ENCODE measurements around the gene PRAMEF10.
"Not testable (repeated sequence)": the region's sequence is repeated elsewhere in the genome, so short reads cannot be mapped to it uniquely, and the experiment has no call there.

PRAMEF10 gene

DNA sequence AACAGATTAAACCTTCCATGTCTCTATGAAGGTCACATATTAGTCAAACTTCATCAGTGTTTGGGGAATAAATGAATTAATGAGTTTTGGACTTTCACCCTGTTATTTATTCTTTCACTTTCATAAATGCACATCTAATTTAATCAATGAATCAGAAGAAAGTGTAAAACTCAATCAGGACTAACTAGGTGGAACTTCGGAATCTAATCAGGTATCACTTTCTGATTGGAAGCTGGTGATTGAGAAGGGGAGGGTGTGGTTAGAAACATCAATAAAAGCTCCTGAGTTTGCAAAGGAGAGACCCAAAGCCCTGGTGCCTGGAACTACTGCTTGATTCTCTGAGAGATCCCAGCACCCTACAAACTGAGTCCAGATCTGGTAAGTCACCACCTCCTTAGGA, 18.2 kb upstream of the PRAMEF10 start, which contains the start of gene PRAMEF7:
Gene PRAMEF7 (plus strand): TSS at position 301 of the 400 bp plus-strand sequence. CDS start 1,083 bp downstream, outside the sequence.
- H3K18ac ChIP-seq (ENCODE audit: low read depth in 1 of 2, low read length in 2 of 2); H2BK12ac ChIP-seq (ENCODE audit: low read length in 2 of 2); H3K27ac ChIP-seq (ENCODE audit: low read length, poor library complexity, severe bottlenecking); H2BK5ac ChIP-seq (ENCODE audit: low read depth, low read length, poor library complexity, severe bottlenecking); H3K4me1 ChIP-seq (ENCODE audit: control insufficient read depth, insufficient read depth, low read depth, low read length); H3K4me2 ChIP-seq (ENCODE audit: low read length, poor library complexity, severe bottlenecking); H3K4me3 ChIP-seq (ENCODE audit: insufficient read depth in 1 of 2, low read depth in 1 of 2, low read length in 2 of 2); H4K91ac ChIP-seq (ENCODE audit: low read length); H4K8ac ChIP-seq (ENCODE audit: low read length); H3K79me1 ChIP-seq (replicated peaks; ENCODE audit: low read length, poor library complexity, severe bottlenecking); H3K9ac ChIP-seq (ENCODE audit: low read length); H3K27me3 ChIP-seq (ENCODE audit: control insufficient read depth in 1 of 2, insufficient read depth in 1 of 2, low read length in 2 of 2); H3K9me3 ChIP-seq (ENCODE audit: control insufficient read depth, low read length); H3K23ac ChIP-seq (ENCODE audit: low read length in 2 of 2); H2AK5ac ChIP-seq (ENCODE audit: low read length, severe bottlenecking); H3K14ac ChIP-seq (ENCODE audit: low read length in 2 of 2); H2BK120ac ChIP-seq (ENCODE audit: low read depth, low read length); H2AFZ ChIP-seq (ENCODE audit: low read depth, low read length); DNase-seq; H3K36me3 ChIP-seq (ENCODE audit: control insufficient read depth in 1 of 2, insufficient read depth in 2 of 2, low read depth in 1 of 2, low read length in 2 of 2); H2BK15ac ChIP-seq (ENCODE audit: low read depth, poor library complexity, severe bottlenecking); H3K4ac ChIP-seq (ENCODE audit: low read depth in 1 of 2, low read length in 2 of 2): not testable (repeated sequence)
- WGBS = no CpG with 5 or more reads among the region's 1 CpG

DNA sequence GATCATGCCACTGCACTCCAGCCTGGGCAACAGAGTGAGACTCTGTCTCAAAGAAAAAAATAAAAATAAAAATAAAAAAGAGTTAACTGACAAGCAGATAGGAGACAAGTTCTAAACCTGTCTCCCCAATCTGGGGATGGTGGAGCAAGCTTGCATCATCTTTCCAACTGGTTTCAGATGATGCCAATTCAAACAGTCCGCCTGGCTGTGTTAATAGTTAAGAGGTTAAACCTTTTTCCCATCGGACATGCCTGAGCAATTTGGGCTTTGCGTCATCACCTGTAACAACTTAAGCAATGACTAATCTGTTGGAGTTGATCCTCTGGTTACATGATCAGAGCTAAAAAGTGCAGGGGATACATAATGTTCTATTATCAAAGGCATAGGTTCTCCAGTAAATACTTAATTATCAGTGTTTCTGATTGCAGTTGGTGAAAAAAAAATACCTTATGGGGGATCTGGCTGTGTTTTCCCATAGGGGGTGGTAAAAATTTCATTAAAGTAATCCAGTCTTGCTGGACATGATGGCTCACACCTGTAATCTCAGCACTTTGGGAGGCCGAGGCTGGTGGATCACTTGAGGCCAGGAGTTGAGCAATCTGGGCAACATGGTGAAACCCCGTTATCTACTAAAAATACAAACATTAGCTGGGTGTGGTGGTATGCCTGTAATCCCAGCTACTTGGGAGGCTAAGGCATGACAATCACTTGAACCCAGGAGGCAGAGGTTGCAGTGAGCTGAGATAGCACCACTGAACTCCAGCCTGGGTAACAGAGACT, 5.9 kb upstream of the PRAMEF10 start:
- H3K79me1 ChIP-seq (replicated peaks; ENCODE audit: low read length, poor library complexity, severe bottlenecking); H2BK15ac ChIP-seq (ENCODE audit: low read depth, poor library complexity, severe bottlenecking); H2BK12ac ChIP-seq (ENCODE audit: low read length in 2 of 2); DNase-seq; H4K91ac ChIP-seq (ENCODE audit: low read length); H3K4me2 ChIP-seq (ENCODE audit: low read length, poor library complexity, severe bottlenecking); H2BK5ac ChIP-seq (ENCODE audit: low read depth, low read length, poor library complexity, severe bottlenecking); H3K4ac ChIP-seq (ENCODE audit: low read depth in 1 of 2, low read length in 2 of 2); H3K36me3 ChIP-seq (ENCODE audit: control insufficient read depth in 1 of 2, insufficient read depth in 2 of 2, low read depth in 1 of 2, low read length in 2 of 2); H2BK120ac ChIP-seq (ENCODE audit: low read depth, low read length); H3K27me3 ChIP-seq (ENCODE audit: control insufficient read depth in 1 of 2, insufficient read depth in 1 of 2, low read length in 2 of 2); H3K4me3 ChIP-seq (ENCODE audit: insufficient read depth in 1 of 2, low read depth in 1 of 2, low read length in 2 of 2); H2AFZ ChIP-seq (ENCODE audit: low read depth, low read length); H4K8ac ChIP-seq (ENCODE audit: low read length); H3K4me1 ChIP-seq (ENCODE audit: control insufficient read depth, insufficient read depth, low read depth, low read length); H3K18ac ChIP-seq (ENCODE audit: low read depth in 1 of 2, low read length in 2 of 2); H3K9ac ChIP-seq (ENCODE audit: low read length); H3K23ac ChIP-seq (ENCODE audit: low read length in 2 of 2); H3K9me3 ChIP-seq (ENCODE audit: control insufficient read depth, low read length); H3K14ac ChIP-seq (ENCODE audit: low read length in 2 of 2); H3K27ac ChIP-seq (ENCODE audit: low read length, poor library complexity, severe bottlenecking); H2AK5ac ChIP-seq (ENCODE audit: low read length, severe bottlenecking): not testable (repeated sequence)
- WGBS = 100% methylated on average over 1 of the region's 5 CpGs

DNA sequence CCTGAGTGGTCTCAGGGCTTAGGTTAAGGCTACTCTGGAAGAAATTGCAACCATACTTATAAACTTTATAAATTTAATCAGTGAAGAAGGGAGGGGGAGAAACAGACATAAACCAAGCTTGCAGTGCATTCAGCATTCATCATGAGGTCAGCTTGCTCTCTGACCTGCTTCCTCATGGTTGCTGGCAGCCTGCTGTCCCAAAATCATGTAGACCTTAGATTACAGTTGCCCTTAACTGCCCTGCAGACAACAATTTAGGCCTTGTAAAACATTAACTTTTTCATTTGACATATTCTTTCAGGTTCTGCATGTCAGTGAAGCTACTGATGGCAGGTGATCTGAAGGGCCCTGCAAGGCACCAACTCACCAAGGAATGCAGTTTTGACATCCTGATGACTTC, 1.1 kb upstream of the PRAMEF10 start:
- not testable (repeated sequence) for H3K23ac ChIP-seq (ENCODE audit: low read length in 2 of 2); H2BK120ac ChIP-seq (ENCODE audit: low read depth, low read length); H3K14ac ChIP-seq (ENCODE audit: low read length in 2 of 2); H3K79me1 ChIP-seq (replicated peaks; ENCODE audit: low read length, poor library complexity, severe bottlenecking); H3K9me3 ChIP-seq (ENCODE audit: control insufficient read depth, low read length); H3K4me1 ChIP-seq (ENCODE audit: control insufficient read depth, insufficient read depth, low read depth, low read length); H2AFZ ChIP-seq (ENCODE audit: low read depth, low read length); H4K91ac ChIP-seq (ENCODE audit: low read length); H3K4ac ChIP-seq (ENCODE audit: low read depth in 1 of 2, low read length in 2 of 2); H2BK12ac ChIP-seq (ENCODE audit: low read length in 2 of 2); DNase-seq; H3K27me3 ChIP-seq (ENCODE audit: control insufficient read depth in 1 of 2, insufficient read depth in 1 of 2, low read length in 2 of 2); H2AK5ac ChIP-seq (ENCODE audit: low read length, severe bottlenecking); H3K36me3 ChIP-seq (ENCODE audit: control insufficient read depth in 1 of 2, insufficient read depth in 2 of 2, low read depth in 1 of 2, low read length in 2 of 2); H4K8ac ChIP-seq (ENCODE audit: low read length); H3K18ac ChIP-seq (ENCODE audit: low read depth in 1 of 2, low read length in 2 of 2); H2BK15ac ChIP-seq (ENCODE audit: low read depth, poor library complexity, severe bottlenecking); H2BK5ac ChIP-seq (ENCODE audit: low read depth, low read length, poor library complexity, severe bottlenecking); H3K27ac ChIP-seq (ENCODE audit: low read length, poor library complexity, severe bottlenecking); H3K4me2 ChIP-seq (ENCODE audit: low read length, poor library complexity, severe bottlenecking); H3K4me3 ChIP-seq (ENCODE audit: insufficient read depth in 1 of 2, low read depth in 1 of 2, low read length in 2 of 2); H3K9ac ChIP-seq (ENCODE audit: low read length)

DNA sequence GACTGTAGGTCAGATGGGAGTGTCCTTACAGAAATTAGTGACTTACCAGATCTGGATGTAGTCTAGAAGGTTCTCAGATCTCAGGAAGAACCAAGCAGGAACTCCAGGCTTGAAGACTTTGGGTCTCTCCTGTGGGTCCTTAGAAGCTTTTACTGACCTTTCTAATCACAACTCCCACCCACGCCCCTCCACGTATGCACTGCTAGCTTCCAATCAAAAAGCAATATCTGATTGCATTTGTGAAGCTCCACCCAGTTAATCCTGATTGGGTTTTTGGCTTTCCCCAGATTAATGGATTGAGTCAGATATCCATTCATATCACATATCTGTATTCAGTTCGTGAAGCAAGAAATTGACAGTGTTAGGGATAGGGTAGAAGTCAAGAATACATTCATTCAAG, 12.0 kb downstream of the PRAMEF10 start, which contains the start of gene PRAMEF4:
Gene PRAMEF4 (minus strand): TSS at position 101 of the 400 bp plus-strand sequence. CDS start 2,807 bp downstream, outside the sequence.
- DNase-seq; H2AK5ac ChIP-seq (ENCODE audit: low read length, severe bottlenecking): not testable (repeated sequence)

More for the DNA sequence above, 12.0 kb downstream of the PRAMEF10 start, which contains the start of gene PRAMEF4:
- not testable (repeated sequence) for H2AFZ ChIP-seq (ENCODE audit: low read depth, low read length); H3K9me3 ChIP-seq (ENCODE audit: control insufficient read depth, low read length); H4K91ac ChIP-seq (ENCODE audit: low read length); H2BK15ac ChIP-seq (ENCODE audit: low read depth, poor library complexity, severe bottlenecking); H3K4me2 ChIP-seq (ENCODE audit: low read length, poor library complexity, severe bottlenecking); H2BK5ac ChIP-seq (ENCODE audit: low read depth, low read length, poor library complexity, severe bottlenecking); H3K4me3 ChIP-seq (ENCODE audit: insufficient read depth in 1 of 2, low read depth in 1 of 2, low read length in 2 of 2); H4K8ac ChIP-seq (ENCODE audit: low read length); H3K36me3 ChIP-seq (ENCODE audit: control insufficient read depth in 1 of 2, insufficient read depth in 2 of 2, low read depth in 1 of 2, low read length in 2 of 2); H3K9ac ChIP-seq (ENCODE audit: low read length); H3K18ac ChIP-seq (ENCODE audit: low read depth in 1 of 2, low read length in 2 of 2); H3K79me1 ChIP-seq (replicated peaks; ENCODE audit: low read length, poor library complexity, severe bottlenecking); H3K14ac ChIP-seq (ENCODE audit: low read length in 2 of 2); H3K27me3 ChIP-seq (ENCODE audit: control insufficient read depth in 1 of 2, insufficient read depth in 1 of 2, low read length in 2 of 2); H3K4me1 ChIP-seq (ENCODE audit: control insufficient read depth, insufficient read depth, low read depth, low read length); H2BK120ac ChIP-seq (ENCODE audit: low read depth, low read length); H3K23ac ChIP-seq (ENCODE audit: low read length in 2 of 2); H3K4ac ChIP-seq (ENCODE audit: low read depth in 1 of 2, low read length in 2 of 2); H2BK12ac ChIP-seq (ENCODE audit: low read length in 2 of 2); H3K27ac ChIP-seq (ENCODE audit: low read length, poor library complexity, severe bottlenecking)
- 70% methylated on average over 2 of the region's 3 CpGs for WGBS

Measured in mesenchymal stem cell (in vitro differentiated cells and primary cell).